Stimulated activated effector memory CD8-positive, alpha-beta T cell treated with anti-CD3 and anti-CD28 coated beads, Interleukin-12 subunit alpha, Interleukin-12 subunit beta, amount 100 ng/mL, for 72 hours (primary cell): ENCODE measurements around the gene FAM184A.
"Not testable (repeated sequence)": the region's sequence is repeated elsewhere in the genome, so short reads cannot be mapped to it uniquely, and the experiment has no call there.

Experiments used
- ATAC-seq: fragments of 150-1000 bp; cut with Tn5 transposase; 2 replicates; pipeline ENCODE4 v1.10.0; 2021
- DNase-seq, 2 donors: peaks; one replicate each; pipeline ENCODE4 v3.0.0; 2021 to 2022; ENCODE audit warnings: low spot score in 2 of 2
- H3K27ac Mint-ChIP-seq: one replicate; pipeline ENCODE4 v1.8.0; 2022; ENCODE audit warnings: mild to moderate bottlenecking, mixed read lengths
- H3K36me3 Mint-ChIP-seq: one replicate; pipeline ENCODE4 v1.8.0; 2022; ENCODE audit warnings: mild to moderate bottlenecking, mixed read lengths
- H3K4me1 Mint-ChIP-seq: one replicate; pipeline ENCODE4 v1.8.0; 2022; ENCODE audit warnings: mixed read lengths
- H3K4me3 Mint-ChIP-seq: one replicate; pipeline ENCODE4 v1.8.0; 2022; ENCODE audit warnings: mild to moderate bottlenecking, mixed read lengths
- H3K9me3 Mint-ChIP-seq: one replicate; pipeline ENCODE4 v1.8.0; 2022; ENCODE audit warnings: mixed read lengths

Gene FAM184A

GRCh38 chr6:119078376-119079282 is at the start of gene FAM184A:
Gene FAM184A, minus strand, starts transcription at chr6:119078664. Its CDS starts 365 bp downstream, at chr6:119078299.
- peaks cover 5% of the 10 kb centered on the region for H3K9me3 Mint-ChIP-seq
- peak; percentile 71 for ATAC-seq
- no peaks in the 10 kb centered on the region for H3K36me3 Mint-ChIP-seq
- H3K4me1 Mint-ChIP-seq, result peaks cover 21% of the 10 kb centered on the region
- peak within 1 kb of the TSS; percentile 75 for H3K27ac Mint-ChIP-seq
- DNase-seq, result peak; percentile 46 to 76
- peak within 1 kb of the TSS; percentile 57 for H3K4me3 Mint-ChIP-seq

- no peaks in the 10 kb centered on the region for H3K36me3 Mint-ChIP-seq
- H3K27ac Mint-ChIP-seq, result no peak overlapping the region
- no peaks in the 10 kb centered on the region for H3K9me3 Mint-ChIP-seq
- DNase-seq, result no peak
- H3K4me3 Mint-ChIP-seq, result no peak overlapping the region
- no peak for ATAC-seq
- H3K4me1 Mint-ChIP-seq, result peaks cover 8% of the 10 kb centered on the region
Measured at GRCh38 chr6:119127627-119128026, 49.2 kb upstream of the FAM184A start.

- Mint-ChIP-seq H3K36me3 (no peaks in the 10 kb centered on the region), H3K27ac (no peak overlapping the region), H3K4me3 (no peak overlapping the region), H3K4me1 (peaks cover 8% of the 10 kb centered on the region), H3K9me3 (no peaks in the 10 kb centered on the region)
- DNase-seq (no peak), ATAC-seq (no peak)
Measured at GRCh38 chr6:119126826-119127225, 48.4 kb upstream of the FAM184A start.

- no peaks in the 10 kb centered on the region for H3K36me3 Mint-ChIP-seq
- DNase-seq (no peak), ATAC-seq (peak; percentile 8)
- no peaks in the 10 kb centered on the region for H3K9me3 Mint-ChIP-seq
- H3K4me1 Mint-ChIP-seq, result peaks cover 8% of the 10 kb centered on the region
- no peak overlapping the region for H3K27ac Mint-ChIP-seq
- H3K4me3 Mint-ChIP-seq, result no peak overlapping the region
Measured at GRCh38 chr6:119126140-119126539, 47.7 kb upstream of the FAM184A start.

- Mint-ChIP-seq H3K9me3 (no peaks in the 10 kb centered on the region), H3K36me3 (no peaks in the 10 kb centered on the region), H3K4me1 (peaks cover 8% of the 10 kb centered on the region), H3K27ac (no peak overlapping the region), H3K4me3 (no peak overlapping the region)
- no peak for DNase-seq
- no peak for ATAC-seq
Measured at GRCh38 chr6:119125576-119125975, 47.1 kb upstream of the FAM184A start.

- ATAC-seq, result no peak
- Mint-ChIP-seq H3K4me1 (peaks cover 3% of the 10 kb centered on the region), H3K36me3 (no peaks in the 10 kb centered on the region), H3K27ac (no peak overlapping the region), H3K4me3 (no peak overlapping the region), H3K9me3 (no peaks in the 10 kb centered on the region)
- DNase-seq, result no peak
Measured at GRCh38 chr6:119124079-119124824, 45.8 kb upstream of the FAM184A start.

- Mint-ChIP-seq H3K27ac (no peak overlapping the region), H3K36me3 (no peaks in the 10 kb centered on the region), H3K9me3 (no peaks in the 10 kb centered on the region), H3K4me3 (no peak overlapping the region), H3K4me1 (no peaks in the 10 kb centered on the region)
- no peak for DNase-seq
- ATAC-seq, result no peak
Measured at GRCh38 chr6:119122336-119122735, 43.9 kb upstream of the FAM184A start.

GRCh38 chr6:119121367-119121766 is 42.9 kb upstream of the FAM184A start:
- DNase-seq (no peak), ATAC-seq (no peak)
- H3K9me3 Mint-ChIP-seq, result no peaks in the 10 kb centered on the region
- no peak overlapping the region for H3K27ac Mint-ChIP-seq
- no peak overlapping the region for H3K4me3 Mint-ChIP-seq
- no peaks in the 10 kb centered on the region for H3K36me3 Mint-ChIP-seq
- no peaks in the 10 kb centered on the region for H3K4me1 Mint-ChIP-seq

- H3K36me3 Mint-ChIP-seq, result no peaks in the 10 kb centered on the region
- ATAC-seq, result no peak
- no peak overlapping the region for H3K27ac Mint-ChIP-seq
- H3K9me3 Mint-ChIP-seq, result no peaks in the 10 kb centered on the region
- H3K4me3 Mint-ChIP-seq, result no peak overlapping the region
- DNase-seq, result no peak
- H3K4me1 Mint-ChIP-seq, result no peaks in the 10 kb centered on the region
Measured at GRCh38 chr6:119119989-119120388, 41.5 kb upstream of the FAM184A start.

- not testable (repeated sequence) for H3K36me3 Mint-ChIP-seq, ATAC-seq, H3K9me3 Mint-ChIP-seq, DNase-seq, H3K27ac Mint-ChIP-seq, H3K4me1 Mint-ChIP-seq, H3K4me3 Mint-ChIP-seq
Measured at GRCh38 chr6:119119062-119119461, 40.6 kb upstream of the FAM184A start.

- no peak overlapping the region for H3K4me3 Mint-ChIP-seq
- no peaks in the 10 kb centered on the region for H3K36me3 Mint-ChIP-seq
- ATAC-seq, result peak; percentile 16
- no peaks in the 10 kb centered on the region for H3K4me1 Mint-ChIP-seq
- no peak overlapping the region for H3K27ac Mint-ChIP-seq
- H3K9me3 Mint-ChIP-seq, result no peaks in the 10 kb centered on the region
- no peak for DNase-seq
Measured at GRCh38 chr6:119116712-119117281, 38.3 kb upstream of the FAM184A start.

- H3K4me3 Mint-ChIP-seq, result no peak overlapping the region
- no peak overlapping the region for H3K27ac Mint-ChIP-seq
- ATAC-seq (no peak), DNase-seq (no peak)
- no peaks in the 10 kb centered on the region for H3K36me3 Mint-ChIP-seq
- no peaks in the 10 kb centered on the region for H3K9me3 Mint-ChIP-seq
- H3K4me1 Mint-ChIP-seq, result no peaks in the 10 kb centered on the region
Measured at GRCh38 chr6:119113961-119114360, 35.5 kb upstream of the FAM184A start.

- no peaks in the 10 kb centered on the region for H3K36me3 Mint-ChIP-seq
- ATAC-seq, result no peak
- no peaks in the 10 kb centered on the region for H3K4me1 Mint-ChIP-seq
- DNase-seq, result no peak
- no peak overlapping the region for H3K4me3 Mint-ChIP-seq
- H3K9me3 Mint-ChIP-seq, result no peaks in the 10 kb centered on the region
- H3K27ac Mint-ChIP-seq, result no peak overlapping the region
Measured at GRCh38 chr6:119112812-119113530, 34.5 kb upstream of the FAM184A start.

GRCh38 chr6:119110601-119111548 is 32.4 kb upstream of the FAM184A start:
- ATAC-seq (peak; percentile 86), DNase-seq (peak; percentile 33 to 56)
- Mint-ChIP-seq H3K4me3 (no peak overlapping the region), H3K27ac (no peak overlapping the region), H3K9me3 (no peaks in the 10 kb centered on the region), H3K36me3 (no peaks in the 10 kb centered on the region), H3K4me1 (no peaks in the 10 kb centered on the region)
